ENCODE data around the gene PES1. TPM values are rescaled to one million over a fixed set of nuclear protein-coding genes. Genes with fewer than 3 reads are reported as not detected.
"Not testable (repeated sequence)": the region's sequence is repeated elsewhere in the genome, so short reads cannot be mapped to it uniquely, and the experiment has no call there.

The PES1 gene
- polyA plus RNA-seq, 12 donors = 40.9 to 58.0 (median 44.8) TPM; not detected in 1

DNA sequence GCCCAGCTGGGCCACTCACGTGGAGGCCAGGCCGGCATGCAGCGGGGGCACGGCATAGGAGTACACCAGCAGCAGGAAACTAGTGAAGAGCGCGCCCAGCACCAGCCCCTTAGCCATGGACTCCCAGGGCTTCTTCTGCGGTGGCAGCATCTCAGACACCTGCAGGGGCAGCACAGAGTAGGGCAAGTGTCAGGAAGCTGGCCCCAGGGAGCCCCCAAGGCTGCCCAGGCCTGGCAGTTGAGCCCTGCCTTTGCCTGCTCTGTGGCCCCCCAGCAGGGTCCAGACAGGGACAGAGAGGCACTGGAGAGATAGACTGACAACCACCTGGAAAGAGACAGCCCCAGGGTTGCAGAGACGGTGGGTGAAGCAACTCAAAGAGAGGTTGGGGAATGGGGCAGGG is 34.5 kb downstream of the PES1 start:
- no peak for DNase-seq

DNA sequence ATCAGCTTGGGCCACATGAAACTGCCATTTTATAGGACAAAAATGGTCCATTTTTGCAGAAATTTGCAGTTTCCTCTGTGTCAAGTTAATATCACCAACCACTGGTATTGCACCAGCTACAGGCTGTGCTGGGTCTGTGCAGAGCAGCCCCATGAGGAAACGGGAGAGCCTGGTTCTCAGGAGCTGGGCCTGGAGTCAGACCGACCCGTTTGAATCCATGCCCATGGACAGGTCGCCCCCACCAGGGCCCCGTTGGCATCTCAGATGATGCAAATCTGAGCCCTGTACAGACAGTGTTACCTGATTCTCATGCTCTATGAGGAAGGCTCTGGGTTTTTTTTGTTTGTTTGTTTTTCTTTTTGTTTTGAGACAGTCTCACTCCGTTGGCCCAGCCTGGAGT is 35.3 kb downstream of the PES1 start:
- DNase-seq = no peak

DNA sequence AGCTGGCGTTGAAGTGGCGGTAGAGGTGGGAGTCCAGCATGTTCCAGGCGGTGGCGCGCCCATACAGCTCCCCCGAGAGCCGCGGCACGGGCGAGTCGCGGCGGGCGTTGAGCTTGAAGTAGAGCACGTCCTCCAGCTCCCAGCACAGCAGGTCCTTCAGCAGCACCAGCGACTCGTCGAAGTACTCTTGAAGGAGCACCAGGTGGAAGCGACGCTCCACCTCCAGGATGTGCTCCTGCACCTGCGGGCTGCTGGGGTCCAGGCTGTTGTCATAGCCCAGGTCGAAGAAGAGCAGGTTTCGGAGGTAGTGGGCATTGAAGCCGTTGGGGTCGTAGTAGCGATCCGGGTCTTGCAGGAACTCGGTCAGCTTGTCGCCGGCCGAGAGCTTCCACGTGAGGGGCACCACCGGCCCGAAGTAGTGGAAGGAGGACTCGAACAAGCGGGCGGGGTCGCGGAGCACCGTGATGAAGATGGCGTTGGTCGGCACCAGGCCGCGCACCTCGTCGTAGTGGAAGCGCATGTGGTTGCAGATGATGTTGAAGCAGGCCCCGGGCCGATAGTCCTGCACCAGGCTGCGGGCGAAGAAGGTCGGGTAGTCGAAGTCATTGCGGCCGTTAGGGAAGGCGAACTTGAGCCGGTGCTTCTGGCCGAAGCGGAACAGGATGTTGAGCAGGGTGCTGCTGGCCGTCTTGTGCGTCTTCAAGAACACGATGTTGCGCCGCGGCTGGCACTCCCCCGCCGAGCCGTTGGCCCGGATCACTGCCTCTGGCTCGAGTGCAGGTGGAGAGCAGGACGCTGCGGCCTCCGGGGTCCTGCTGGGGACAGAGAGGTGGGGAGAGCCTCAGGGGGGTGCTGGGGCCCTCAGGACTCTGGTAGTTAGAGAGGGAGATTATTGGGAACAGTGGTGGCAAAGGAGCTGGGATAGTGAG is 36.2 kb downstream of the PES1 start:
- DNase-seq = no peak

DNA sequence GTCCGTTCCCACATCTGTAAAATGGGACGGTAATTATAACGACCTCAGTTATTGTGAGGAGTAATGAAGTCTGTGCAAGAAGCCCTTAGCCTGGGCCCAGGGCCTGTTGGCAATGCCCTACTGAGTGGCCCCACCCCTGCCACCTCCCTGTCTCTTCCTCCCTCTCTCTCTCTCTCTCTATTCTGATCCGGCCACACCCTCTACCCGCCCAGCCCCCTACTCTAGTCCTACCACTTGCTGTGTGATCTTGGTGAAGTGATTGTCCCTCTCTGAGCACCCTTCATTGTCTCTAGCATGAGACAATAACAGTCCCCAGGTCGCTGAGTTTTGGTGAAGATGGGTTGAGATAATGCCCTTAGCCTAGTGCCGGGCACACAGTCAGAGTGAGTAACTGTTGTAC is 37.7 kb downstream of the PES1 start:
- no peak for DNase-seq

DNA sequence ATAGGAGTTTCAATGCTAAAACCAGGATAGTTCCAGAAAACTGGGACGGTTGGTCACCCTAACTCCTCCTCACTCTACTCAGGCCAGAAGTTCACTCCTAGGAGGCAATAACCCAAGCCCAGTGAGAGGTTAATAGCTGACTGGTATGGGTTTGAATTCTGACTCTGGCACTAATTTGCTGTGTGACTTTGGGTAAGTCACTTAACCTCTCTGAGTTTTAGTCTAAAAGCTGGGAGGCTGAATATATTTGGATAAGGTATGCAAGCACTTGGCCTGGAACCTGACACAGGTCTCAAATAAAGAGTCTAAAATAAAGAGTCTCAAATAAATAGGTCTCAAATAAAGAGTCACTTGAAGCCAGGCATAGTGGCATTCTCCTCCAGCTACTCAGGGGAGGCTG is 39.0 kb downstream of the PES1 start:
- DNase-seq = no peak

DNA sequence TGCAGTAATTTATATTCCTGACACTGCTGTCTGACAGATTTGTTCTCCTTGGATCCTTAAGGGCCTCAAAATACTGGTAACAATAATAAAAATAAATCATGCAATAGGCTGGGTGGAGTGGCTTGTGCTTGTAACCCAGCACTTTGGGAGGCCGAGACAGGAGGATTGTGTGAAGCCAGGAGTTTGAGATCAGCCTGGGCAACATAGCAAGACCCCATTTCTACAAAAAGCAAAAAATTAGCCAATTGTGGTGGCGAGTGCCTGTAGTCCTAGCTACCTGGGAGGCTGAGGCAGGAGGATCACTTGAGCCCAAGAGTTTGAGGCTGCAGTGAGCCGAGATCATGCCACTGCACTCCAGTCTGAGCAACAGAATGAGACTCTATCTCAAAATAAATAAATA is 39.9 kb downstream of the PES1 start:
- not testable (repeated sequence) for DNase-seq

DNA sequence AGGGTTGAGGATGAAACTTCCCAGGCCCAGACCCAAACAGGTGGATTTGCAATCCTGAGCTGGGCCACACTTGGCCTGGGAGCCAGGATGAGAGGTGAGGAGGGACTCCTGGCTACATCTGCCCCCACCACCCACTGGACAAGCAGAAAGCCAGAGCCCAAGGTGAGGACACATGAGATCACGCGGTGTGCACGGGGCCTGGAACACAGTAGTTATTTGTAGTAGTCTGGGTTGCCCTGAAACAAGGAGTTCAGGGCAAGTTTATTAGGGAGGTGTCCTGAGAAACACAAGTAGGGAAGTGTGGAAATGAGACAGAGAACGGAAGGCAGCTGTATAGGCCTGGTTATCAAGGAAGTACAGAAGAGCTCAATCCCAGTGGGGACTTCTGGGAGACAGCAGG is 44.5 kb downstream of the PES1 start:
- no peak for DNase-seq

DNA sequence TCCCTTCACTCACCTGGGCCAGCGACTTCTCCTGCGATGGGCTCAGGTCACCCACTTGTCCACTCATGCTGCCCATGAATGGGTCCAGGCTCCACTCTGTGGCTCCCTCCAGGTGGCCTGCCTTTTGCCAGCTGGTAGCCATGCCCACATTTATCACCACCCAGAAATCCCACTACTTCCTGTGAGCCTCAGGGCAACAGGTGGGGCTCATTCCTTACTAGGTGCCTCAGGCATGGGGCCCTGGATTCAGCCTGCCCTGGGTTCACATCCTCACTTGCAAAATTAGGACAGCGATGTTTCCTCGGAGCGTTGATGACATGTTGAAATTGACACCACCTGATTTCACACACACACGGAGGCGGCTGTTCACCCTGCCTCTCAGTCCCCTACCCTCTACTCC is 45.1 kb downstream of the PES1 start, which contains the start of gene SEC14L6:
TSS of gene SEC14L6 (minus strand) at position 126 of the 400 bp plus-strand sequence. CDS start at position 67, 59 bp downstream.
- no peak for DNase-seq

DNA sequence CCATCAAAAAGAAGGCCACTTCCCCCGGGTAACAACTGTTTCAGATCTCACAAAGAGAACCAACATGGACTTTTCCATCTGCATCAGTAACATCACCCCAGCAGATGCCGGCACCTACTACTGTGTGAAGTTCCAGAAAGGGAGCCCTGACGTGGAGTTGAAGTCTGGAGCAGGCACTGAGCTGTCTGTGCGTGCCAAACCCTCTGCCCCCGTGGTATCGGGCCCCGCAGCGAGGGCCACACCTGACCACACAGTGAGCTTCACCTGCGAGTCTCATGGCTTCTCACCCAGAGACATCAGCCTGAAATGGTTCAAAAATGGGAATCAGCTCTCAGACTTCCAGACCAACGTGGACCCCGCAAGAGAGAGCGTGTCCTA is 48.9 kb downstream of the PES1 start:
- no peak for DNase-seq

DNA sequence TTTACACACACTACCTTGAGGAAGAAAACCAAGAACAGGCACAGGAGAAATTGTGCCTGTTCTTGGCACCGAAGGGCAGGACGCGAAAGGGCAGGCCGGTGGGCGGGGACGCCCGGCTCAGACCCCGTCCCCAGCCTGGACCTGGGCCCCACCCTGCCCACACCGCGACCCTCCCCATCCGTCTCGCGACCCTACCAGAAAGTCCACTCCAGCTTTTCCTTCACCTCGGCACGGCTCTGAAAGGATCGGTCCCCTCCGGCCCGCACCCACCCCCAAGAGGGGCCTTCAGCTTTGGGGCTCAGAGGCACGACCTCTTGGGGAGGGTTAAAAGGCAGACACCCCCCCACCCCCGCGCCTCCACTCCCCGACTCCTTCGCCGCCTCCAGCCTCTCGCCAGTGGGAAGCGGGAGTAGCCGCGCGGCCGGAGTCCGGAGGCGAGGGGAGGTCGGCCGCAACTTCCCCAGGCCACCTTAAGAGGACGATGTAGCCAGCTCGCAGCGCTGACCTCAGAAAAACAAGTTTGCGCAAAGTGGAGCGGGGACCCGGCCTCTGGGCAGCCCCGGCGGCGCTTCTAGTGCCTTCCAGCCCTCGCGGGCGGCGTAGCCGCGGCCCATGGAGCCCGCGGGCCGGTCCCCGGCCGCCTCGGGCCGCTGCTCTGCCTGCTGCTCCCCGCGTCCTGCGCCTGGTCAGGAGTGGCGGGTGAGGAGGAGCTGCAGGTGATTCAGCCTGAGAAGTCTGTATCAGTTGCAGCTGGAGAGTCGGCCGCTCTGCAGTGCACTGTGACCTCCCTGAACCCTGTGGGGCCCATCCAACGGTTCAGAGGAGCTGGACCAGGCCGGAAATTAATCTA is 49.5 kb downstream of the PES1 start:
- no peak for DNase-seq

DNA sequence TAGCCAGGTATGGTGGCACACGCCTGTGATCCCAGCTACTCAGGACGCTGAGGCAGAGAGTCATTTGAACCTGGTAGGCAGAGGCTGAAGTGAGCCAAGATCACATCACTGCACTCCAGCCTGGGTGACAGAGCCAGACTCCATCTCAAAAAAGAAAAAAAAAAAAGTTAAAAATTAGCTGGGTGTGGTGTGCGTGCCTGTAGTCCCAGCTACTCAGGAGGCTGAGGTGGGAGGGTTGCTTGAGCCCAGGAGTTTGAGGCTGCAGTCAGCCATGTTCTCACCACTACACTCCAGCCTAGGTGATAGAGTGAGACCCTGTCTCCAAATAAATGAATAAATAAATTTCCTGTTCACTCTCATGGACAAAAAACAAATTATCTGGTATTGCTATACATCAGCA is 50.2 kb downstream of the PES1 start:
- not testable (repeated sequence) for DNase-seq

DNA sequence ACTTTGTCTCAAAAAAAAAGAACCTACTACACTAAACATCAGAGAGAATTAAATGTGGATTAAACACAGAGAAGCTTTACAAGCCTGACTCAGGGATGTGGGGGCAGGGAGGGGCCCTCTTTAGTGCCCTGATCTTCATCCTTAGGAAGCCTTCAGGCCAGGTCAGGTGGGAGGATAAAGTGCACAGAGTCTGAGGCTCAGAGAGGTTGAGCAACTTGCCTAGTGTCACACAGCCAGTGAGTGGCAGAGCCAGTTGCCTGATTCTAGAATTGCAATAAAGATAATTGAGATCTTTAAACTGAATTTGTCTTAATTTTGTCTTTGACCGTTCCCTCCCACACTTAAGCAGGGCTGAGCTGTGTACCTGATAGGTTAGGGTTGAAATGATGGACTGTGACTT is 52.3 kb downstream of the PES1 start:
- DNase-seq = no peak

DNA sequence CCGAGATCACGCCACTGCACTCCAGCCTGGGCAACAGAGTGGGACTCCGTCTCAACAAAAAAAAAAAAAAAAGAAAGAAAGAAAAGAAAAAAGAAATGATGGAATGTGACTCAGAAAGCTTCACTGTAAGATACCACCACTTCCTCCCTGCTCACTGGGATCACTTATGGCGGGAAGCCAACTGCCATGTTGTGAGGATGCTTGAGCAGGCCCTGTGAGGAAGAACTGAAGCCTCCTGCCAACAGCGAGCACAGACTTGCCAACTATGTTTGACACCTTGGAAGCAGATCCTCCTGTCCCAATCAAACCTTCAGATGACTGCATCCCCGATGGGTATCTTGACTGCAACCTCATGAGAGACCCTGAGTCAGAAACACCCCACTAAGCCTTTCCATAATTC is 53.4 kb downstream of the PES1 start:
- DNase-seq = no peak

DNA sequence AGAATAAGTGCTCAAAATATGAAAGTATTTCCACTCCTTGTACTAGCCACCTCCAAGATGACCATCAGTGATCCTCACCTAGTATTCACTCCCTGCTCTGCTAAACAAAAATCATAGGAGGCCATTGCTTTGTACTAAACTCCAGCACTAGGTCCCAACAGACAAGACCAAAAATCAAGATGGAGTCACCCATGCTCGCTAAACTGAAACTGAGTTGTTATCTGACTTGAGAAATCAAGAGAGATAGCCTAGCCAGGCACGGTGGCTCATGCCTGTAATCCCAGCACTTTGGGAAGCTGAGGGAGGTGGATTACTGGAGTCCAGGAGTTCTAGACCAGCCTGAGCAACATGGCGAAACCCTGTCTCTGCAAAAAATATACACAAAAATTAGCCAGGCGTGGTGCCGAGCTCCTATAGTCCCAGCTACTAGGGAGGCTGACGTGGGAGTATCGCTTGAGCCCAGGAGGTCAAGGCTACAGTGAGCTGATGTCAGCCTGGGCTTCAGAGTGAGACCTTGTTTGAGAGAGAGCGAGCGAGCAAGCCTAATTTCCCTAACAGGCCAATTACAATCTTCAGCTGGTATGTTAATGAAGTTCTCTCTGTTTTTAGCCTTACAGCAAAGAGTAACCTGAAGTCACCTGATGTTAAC is 54.5 kb downstream of the PES1 start:
- no peak for DNase-seq

DNA sequence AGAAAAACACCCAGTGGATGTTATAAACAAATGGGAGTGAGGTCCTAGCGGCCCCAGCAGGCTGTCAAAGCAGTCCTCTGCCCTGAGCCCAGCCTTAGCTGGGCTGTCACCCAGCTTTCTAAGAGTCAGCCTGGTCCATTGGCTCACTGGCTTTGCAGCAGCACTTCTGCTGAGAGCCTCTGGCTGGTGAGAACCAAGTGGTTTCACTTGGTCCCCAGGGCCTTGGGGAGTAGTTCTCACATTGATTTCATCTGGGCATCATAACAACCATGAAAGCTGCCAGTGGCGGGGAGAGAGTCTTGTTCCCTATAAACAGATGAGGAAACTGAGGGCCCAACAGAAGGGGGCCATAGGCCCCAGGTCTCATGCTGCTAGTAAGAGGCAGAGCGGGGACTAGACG is 56.5 kb downstream of the PES1 start:
- no peak for DNase-seq

DNA sequence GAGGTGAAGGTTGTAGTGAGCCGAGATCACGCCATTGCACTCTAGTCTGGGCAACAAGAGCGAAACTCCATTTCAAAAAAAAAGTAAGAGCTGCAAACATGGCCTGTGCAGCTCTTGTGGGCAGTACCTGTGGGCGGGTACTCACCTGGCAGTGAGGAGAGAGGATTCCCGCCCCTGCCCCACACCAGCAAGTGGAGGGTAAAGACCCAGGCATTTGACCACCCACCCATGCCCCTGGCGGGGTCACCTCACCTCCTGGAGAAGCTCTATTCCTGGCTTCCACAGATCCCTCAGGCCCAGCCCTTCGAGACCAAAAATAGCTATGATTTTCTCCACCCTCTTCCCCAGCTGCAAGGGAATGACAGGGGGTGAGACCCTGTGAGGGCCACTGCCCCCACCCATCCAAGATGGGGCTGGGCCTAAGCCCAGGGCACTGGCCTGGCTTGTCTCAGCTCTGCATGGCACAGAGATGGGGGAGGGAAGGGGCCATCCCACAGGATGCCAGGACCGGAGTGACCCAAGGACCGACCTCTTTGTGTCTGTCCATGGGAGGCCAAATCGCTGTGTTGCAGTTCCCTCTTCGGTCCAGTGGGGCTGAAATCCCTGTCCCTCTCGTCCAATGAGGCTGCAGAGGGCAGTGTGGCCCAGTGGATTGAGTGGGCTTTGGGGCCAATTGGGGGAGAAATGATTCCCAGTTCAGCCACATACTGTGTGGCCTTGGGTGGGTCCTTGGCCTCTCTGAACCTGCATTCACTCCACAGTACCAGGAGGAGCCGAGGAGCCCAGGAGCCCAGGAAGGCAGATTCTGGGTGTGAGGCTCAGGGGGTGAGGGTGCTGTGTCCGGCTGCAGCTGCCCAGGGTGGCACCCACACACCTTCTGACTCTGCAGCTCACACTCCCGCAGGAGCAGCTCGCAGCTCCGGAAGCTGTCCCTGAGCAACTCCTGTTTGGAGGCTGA is 59.8 kb downstream of the PES1 start:
- no peak for DNase-seq

DNA sequence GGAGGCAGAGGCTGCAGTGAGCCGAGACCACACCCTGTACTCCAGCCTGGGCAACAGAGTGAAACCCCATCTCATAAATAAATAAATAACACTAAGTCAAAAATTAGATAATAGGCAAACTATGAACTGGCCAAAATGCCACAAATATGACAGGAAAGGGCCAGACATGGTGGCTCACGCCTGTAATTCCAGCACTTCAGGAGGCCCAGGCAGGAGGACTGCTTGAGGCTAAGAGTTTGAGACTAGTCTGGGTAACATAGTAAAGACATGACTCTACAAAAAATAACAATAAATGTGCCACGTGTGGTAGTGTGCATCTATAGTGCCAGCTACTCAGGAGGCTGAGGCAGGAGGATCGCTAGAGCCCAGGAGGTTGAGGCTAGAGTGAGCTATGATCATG is 65.1 kb downstream of the PES1 start:
- DNase-seq = no peak

Measured in muscle of arm (tissue), 12 donors.